ENCODE data around the gene MT1X.

The MT1X gene

DNA sequence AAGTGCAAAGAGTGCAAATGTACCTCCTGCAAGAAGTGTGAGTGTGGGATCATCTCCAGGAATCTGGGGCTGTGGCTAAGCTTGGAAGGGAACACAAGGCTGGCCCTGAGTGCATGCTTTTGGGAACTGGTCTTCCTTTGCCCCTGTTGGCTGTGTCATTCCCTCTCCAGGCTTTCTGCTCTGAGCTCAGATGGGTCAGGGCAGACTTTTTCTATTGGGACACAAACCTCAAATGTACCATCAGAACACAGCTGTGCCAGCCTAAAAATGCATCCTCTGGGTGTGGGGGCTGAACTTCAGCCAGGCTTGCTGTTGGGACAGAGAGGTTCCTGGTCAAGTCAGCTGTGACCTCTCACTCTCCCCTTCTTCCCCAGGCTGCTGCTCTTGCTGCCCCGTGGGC is 29.7 kb upstream of the MT1X start:
- Histone ChIP-seq H4K20me1 (ENCODE audit: insufficient read depth, low read length, poor library complexity, severe bottlenecking) (no peaks in the 10 kb centered on the region), H2AFZ (ENCODE audit: low read length) (no peak overlapping the region), H3K27me3 (ENCODE audit: insufficient read depth, low read length, poor library complexity, severe bottlenecking) (no peaks in the 10 kb centered on the region), H3K4me1 (ENCODE audit: insufficient read depth, low read length, poor library complexity, severe bottlenecking) (peaks cover 4% of the 10 kb centered on the region), H3K9me3 (ENCODE audit: insufficient read depth, low read depth, low read length) (no peaks in the 10 kb centered on the region), H3K9ac (ENCODE audit: low read depth, low read length, poor library complexity, severe bottlenecking) (no peak overlapping the region), H3K4me3 (ENCODE audit: low read length, poor library complexity, severe bottlenecking) (no peak overlapping the region), H3K36me3 (ENCODE audit: insufficient read depth, low read length) (no peaks in the 10 kb centered on the region), H3K79me2 (ENCODE audit: insufficient read depth, low read length) (no peaks in the 10 kb centered on the region), H3K9me2 (replicated peaks; ENCODE audit: low read depth, low read length) (no peaks in the 10 kb centered on the region), H3K4me2 (ENCODE audit: low read depth, low read length, poor library complexity, severe bottlenecking) (no peak overlapping the region), H3F3A (ENCODE audit: low read depth) (no peaks in the 10 kb centered on the region)
- TF ChIP-seq CTCF (conservative IDR thresholded peaks at IDR 0.05; ENCODE audit: low read length) (no peak), EZH2phosphoT487 (IDR thresholded peaks at IDR 0.05; ENCODE audit: borderline replicate concordance) (no peak)

- H3K27me3 ChIP-seq (ENCODE audit: insufficient read depth, low read length, poor library complexity, severe bottlenecking), result no peaks in the 10 kb centered on the region
- no peak overlapping the region for H2AFZ ChIP-seq (ENCODE audit: low read length)
Observed at GRCh38 chr16:56653218-56653617, 29.1 kb upstream of the MT1X start.

DNA sequence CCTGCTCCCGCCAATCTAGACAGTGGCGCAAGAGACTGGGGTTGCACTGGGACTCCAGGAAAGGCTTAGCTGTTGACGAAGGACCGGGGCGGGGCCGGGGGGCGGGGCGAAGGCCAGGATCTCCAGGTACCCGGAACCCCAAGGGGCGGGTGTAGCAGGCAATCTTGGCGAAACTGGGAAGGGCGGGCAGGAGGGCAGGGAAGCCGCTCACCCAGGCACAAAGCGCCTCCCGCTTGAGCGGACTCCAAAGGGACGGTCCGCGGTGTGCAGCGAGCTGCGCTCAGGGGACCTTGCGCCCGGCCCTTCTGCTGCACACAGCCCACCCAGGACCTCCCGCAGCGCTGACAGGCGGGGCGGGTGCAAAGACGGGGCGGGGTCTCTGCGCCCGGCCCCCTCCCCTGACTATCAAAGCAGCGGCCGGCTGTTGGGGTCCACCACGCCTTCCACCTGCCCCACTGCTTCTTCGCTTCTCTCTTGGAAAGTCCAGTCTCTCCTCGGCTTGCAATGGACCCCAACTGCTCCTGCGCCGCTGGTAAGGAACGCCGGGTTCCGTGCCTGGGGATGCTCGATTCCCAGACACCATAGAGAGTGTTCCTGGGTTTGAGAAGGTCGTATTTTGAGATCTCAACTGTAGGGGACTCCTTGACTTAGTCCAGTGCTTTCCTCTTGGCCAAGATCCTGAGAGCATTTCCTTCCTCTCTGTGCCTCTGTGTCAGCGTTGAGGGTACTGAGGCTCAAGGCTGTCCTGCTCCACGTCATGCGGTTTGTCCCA is 24.5 kb upstream of the MT1X start, which contains the start of gene MT1F:
TSS of gene MT1F (plus strand) at position 405 of the 772 bp plus-strand sequence. CDS start at position 505, 100 bp downstream.
- Histone ChIP-seq H3K79me2 (ENCODE audit: insufficient read depth, low read length) (no peaks in the 10 kb centered on the region), H3K4me2 (ENCODE audit: low read depth, low read length, poor library complexity, severe bottlenecking) (peak within 1 kb of the TSS; percentile 86), H2AFZ (ENCODE audit: low read length) (peak within 1 kb of the TSS; percentile 95), H3K36me3 (ENCODE audit: insufficient read depth, low read length) (no peaks in the 10 kb centered on the region), H3K9me2 (replicated peaks; ENCODE audit: low read depth, low read length) (no peaks in the 10 kb centered on the region), H3K27me3 (ENCODE audit: insufficient read depth, low read length, poor library complexity, severe bottlenecking) (no peaks in the 10 kb centered on the region), H3K9me3 (ENCODE audit: insufficient read depth, low read depth, low read length) (no peaks in the 10 kb centered on the region), H4K20me1 (ENCODE audit: insufficient read depth, low read length, poor library complexity, severe bottlenecking) (no peaks in the 10 kb centered on the region), H3F3A (ENCODE audit: low read depth) (no peaks in the 10 kb centered on the region), H3K9ac (ENCODE audit: low read depth, low read length, poor library complexity, severe bottlenecking) (peak within 1 kb of the TSS; percentile 57), H3K4me3 (ENCODE audit: low read length, poor library complexity, severe bottlenecking) (peak within 1 kb of the TSS; percentile 78), H3K4me1 (ENCODE audit: insufficient read depth, low read length, poor library complexity, severe bottlenecking) (peaks cover 11% of the 10 kb centered on the region)
- no peak for TF ChIP-seq CTCF (conservative IDR thresholded peaks at IDR 0.05; ENCODE audit: low read length)
- TF ChIP-seq EZH2phosphoT487 (IDR thresholded peaks at IDR 0.05; ENCODE audit: borderline replicate concordance), result no peak

More at GRCh38 chr16:56653218-56653617, 29.1 kb upstream of the MT1X start:
- Histone ChIP-seq H3K9me3 (ENCODE audit: insufficient read depth, low read depth, low read length) (no peaks in the 10 kb centered on the region), H3K36me3 (ENCODE audit: insufficient read depth, low read length) (no peaks in the 10 kb centered on the region), H3K4me1 (ENCODE audit: insufficient read depth, low read length, poor library complexity, severe bottlenecking) (peaks cover 10% of the 10 kb centered on the region), H3F3A (ENCODE audit: low read depth) (no peaks in the 10 kb centered on the region), H3K9me2 (replicated peaks; ENCODE audit: low read depth, low read length) (no peaks in the 10 kb centered on the region), H4K20me1 (ENCODE audit: insufficient read depth, low read length, poor library complexity, severe bottlenecking) (no peaks in the 10 kb centered on the region), H3K9ac (ENCODE audit: low read depth, low read length, poor library complexity, severe bottlenecking) (no peak overlapping the region), H3K4me2 (ENCODE audit: low read depth, low read length, poor library complexity, severe bottlenecking) (no peak overlapping the region), H3K4me3 (ENCODE audit: low read length, poor library complexity, severe bottlenecking) (no peak overlapping the region), H3K79me2 (ENCODE audit: insufficient read depth, low read length) (no peaks in the 10 kb centered on the region)
- no peak for TF ChIP-seq EZH2phosphoT487 (IDR thresholded peaks at IDR 0.05; ENCODE audit: borderline replicate concordance)
- TF ChIP-seq CTCF (conservative IDR thresholded peaks at IDR 0.05; ENCODE audit: low read length), result no peak
